HG02798 (cell line): ENCODE data around the gene EMILIN1.

ENCODE experiments used
- ATAC-seq: cut with Tn5 transposase; IDR thresholded peaks from one replicate; pipeline ENCODE4 v1.9.1; 2021; ENCODE audit warnings: mild to moderate bottlenecking; ENCODE audit not compliant: unreplicated experiment, poor library complexity

Gene EMILIN1

DNA sequence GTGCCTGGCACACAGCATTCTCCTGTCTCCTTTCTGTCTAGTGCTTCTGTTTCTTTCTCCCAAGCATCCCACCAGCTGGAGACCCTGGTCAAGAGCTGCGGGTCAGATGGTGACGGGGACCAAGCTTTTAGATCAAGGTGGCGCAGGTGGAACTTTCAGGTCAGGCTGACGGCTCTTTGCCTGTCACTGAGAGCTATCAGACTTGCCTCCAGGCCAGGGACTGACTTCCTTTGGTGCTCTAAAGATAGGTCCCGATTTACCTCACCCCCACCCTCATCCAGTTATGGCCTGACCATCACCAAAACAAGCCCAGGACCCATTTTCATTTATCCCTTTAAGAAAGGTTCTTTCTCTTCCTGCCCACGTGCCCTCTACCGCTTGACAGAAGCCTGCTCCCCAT is 1.2 kb upstream of the EMILIN1 start:
- no peak for ATAC-seq

DNA sequence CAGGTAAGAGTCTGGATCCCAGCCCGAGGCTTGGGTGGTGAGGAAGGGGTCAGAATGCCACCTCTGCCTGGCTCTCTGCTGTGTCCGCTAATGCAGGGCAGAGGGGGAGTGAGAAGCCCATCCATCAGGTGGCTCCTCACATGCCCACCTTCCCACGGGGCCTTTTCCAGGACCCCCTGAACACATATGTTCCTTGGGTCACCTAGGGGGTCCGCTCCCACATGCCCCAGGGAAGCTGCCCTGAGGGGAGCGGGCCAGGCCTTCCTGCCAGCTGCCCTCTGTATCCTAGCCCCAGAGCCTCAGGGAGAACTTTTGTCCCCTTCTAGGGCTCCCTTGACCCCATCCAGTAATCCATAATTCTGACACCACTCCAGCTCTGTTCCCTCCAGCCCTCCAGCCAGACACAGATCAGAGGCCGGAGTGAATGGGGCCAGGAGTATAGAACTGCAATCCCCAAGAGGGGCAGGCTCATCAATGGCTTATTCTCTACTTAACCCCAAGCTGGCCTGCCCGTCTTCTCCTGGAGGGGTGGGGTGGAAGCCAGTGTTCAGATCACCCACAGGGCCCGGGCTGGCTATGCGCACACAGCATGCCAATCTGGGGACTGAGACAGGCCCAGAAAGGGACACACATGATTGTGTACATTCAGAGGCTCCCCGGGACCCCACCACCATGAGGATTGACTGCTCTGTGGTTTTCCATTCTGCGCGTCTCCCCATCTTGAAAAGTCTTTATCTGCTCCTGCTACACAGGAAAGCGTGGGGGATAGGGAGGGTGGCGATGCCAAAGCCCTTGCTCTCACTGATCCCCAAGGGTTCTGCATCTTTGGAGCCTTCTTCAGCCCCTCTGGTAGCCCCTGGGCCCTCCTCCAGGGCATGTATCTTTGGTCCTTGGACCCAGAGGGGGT is 1.1 kb downstream of the EMILIN1 start:
- no peak for ATAC-seq

DNA sequence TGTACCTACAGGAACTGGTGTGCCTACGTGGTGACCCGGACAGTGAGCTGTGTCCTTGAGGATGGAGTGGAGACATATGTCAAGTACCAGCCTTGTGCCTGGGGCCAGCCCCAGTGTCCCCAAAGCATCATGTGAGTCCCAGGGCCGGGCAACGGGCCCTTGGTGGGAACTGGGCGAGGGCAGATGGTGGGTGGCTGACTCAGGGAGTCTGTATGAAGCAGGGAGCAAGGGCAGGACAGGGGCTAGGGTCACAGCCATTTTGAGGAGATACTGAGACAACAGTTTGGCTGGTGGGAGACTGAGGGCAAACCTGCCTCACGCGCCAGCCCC is 1.7 kb downstream of the EMILIN1 start:
- no peak for ATAC-seq

DNA sequence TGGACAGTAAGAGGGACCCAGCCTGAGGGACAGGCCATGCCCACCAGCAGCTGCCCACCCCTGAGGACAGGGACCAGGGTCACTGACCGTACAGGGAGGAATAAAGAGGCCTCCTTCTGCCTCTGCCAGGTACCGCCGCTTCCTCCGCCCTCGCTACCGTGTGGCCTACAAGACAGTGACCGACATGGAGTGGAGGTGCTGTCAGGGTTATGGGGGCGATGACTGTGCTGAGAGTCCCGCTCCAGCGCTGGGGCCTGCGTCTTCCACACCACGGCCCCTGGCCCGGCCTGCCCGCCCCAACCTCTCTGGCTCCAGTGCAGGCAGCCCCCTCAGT is 2.2 kb downstream of the EMILIN1 start:
- no peak for ATAC-seq

DNA sequence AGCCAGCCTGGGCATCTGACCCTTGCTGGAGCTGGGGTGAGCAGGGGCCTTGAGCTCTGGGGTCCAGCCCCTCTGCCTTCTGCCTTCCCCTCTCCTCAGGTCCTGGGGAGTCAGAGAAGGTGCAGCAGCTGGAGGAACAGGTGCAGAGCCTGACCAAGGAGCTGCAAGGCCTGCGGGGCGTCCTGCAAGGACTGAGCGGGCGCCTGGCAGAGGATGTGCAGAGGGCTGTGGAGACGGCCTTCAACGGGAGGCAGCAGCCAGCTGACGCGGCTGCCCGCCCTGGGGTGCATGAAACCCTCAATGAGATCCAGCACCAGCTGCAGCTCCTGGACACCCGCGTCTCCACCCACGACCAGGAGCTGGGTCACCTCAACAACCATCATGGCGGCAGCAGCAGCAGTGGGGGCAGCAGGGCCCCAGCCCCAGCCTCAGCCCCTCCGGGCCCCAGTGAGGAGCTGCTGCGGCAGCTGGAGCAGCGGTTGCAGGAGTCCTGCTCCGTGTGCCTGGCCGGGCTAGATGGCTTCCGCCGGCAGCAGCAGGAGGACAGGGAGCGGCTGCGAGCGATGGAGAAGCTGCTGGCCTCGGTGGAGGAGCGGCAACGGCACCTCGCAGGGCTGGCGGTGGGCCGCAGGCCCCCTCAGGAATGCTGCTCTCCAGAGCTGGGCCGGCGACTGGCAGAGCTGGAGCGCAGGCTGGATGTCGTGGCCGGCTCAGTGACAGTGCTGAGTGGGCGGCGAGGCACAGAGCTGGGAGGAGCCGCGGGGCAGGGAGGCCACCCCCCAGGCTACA is 3.8 kb downstream of the EMILIN1 start:
- no peak for ATAC-seq

DNA sequence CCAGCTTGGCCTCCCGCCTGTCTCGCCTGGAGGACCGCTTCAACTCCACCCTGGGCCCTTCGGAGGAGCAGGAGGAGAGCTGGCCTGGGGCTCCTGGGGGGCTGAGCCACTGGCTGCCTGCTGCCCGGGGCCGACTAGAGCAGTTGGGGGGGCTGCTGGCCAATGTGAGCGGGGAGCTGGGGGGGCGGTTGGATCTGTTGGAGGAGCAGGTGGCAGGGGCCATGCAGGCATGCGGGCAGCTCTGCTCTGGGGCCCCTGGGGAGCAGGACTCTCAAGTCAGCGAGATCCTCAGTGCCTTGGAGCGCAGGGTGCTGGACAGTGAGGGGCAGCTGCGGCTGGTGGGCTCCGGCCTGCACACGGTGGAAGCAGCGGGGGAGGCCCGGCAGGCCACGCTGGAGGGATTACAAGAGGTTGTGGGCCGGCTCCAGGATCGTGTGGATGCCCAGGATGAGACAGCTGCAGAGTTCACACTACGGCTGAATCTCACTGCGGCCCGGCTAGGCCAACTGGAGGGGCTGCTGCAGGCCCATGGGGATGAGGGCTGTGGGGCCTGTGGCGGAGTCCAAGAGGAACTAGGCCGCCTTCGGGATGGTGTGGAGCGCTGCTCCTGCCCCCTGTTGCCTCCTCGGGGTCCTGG is 4.5 kb downstream of the EMILIN1 start:
- ATAC-seq = no peak

GRCh38 chr2:27083410-27084296 is 5.2 kb downstream of the EMILIN1 start:
- ATAC-seq = no peak

GRCh38 chr2:27084297-27085061 is 6.1 kb downstream of the EMILIN1 start:
- ATAC-seq = no peak

GRCh38 chr2:27085062-27085672 is 6.8 kb downstream of the EMILIN1 start:
- no peak for ATAC-seq

DNA sequence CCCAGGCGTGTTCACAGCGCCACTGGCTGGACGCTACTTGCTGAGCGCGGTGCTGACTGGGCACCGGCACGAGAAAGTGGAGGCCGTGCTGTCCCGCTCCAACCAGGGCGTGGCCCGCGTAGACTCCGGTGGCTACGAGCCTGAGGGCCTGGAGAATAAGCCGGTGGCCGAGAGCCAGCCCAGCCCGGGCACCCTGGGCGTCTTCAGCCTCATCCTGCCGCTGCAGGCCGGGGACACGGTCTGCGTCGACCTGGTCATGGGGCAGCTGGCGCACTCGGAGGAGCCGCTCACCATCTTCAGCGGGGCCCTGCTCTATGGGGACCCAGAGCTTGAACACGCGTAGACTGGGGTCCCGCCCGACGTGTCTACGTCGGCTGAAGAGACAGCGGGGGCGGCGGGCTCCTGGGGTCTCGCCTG is 7.3 kb downstream of the EMILIN1 start:
- no peak for ATAC-seq

GRCh38 chr2:27086090-27086723 is 7.8 kb downstream of the EMILIN1 start:
- ATAC-seq = peak; percentile 85

DNA sequence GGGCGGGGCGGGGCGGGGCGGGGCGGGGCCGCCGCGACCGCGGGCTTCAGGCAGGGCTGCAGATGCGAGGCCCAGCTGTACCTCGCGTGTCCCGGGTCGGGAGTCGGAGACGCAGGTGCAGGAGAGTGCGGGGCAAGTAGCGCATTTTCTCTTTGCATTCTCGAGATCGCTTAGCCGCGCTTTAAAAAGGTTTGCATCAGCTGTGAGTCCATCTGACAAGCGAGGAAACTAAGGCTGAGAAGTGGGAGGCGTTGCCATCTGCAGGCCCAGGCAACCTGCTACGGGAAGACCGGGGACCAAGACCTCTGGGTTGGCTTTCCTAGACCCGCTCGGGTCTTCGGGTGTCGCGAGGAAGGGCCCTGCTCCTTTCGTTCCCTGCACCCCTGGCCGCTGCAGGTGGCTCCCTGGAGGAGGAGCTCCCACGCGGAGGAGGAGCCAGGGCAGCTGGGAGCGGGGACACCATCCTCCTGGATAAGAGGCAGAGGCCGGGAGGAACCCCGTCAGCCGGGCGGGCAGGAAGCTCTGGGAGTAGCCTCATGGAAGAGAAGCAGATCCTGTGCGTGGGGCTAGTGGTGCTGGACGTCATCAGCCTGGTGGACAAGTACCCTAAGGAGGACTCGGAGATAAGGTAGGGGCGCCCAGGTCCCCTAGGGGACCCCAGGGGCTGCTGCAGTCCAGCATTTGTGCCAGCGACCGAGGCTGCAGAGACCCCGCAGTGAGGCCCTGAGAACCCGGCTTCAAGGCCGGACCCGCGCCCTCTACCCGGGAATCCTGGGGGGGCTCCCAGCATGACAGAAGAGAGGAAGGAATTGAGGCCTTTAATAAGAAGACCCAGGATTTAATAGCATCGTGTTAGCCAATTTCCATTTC is 8.5 kb downstream of the EMILIN1 start, which contains the start of gene KHK:
TSS of gene KHK (plus strand) at position 49 of the 870 bp plus-strand sequence. CDS start at position 537, 488 bp downstream.
- no peak for ATAC-seq

- no peak for ATAC-seq
Observed at GRCh38 chr2:27087823-27088410, 9.5 kb downstream of the EMILIN1 start.

GRCh38 chr2:27088634-27089033 is 10.2 kb downstream of the EMILIN1 start:
- no peak for ATAC-seq

- ATAC-seq = no peak
Observed at GRCh38 chr2:27089111-27089954, 10.9 kb downstream of the EMILIN1 start.
